Spleen (tissue), 7 donors: ENCODE measurements around the gene EGFR.

ENCODE experiments used
- POLR2A ChIP-seq, 3 donors: fragments of 450-650 bp; IDR thresholded peaks; one replicate each; pipeline ENCODE4 v1.5.1; 2017; ENCODE audit warnings: antibody characterized with exemption in 3 of 3, mild to moderate bottlenecking in 1 of 3
- TF ChIP-seq, protein P1 (sequence below), 11 experiments: fragments of 200-600 bp in 7 of 11; fragments of 450-650 bp in 4 of 11; sonication (generic) in 4 of 11; IDR thresholded peaks in 8 of 11; conservative IDR thresholded peaks in 3 of 11; 1 replicate in 7 of 11; 2 replicates in 4 of 11; pipeline versions ENCODE4 v1.4.0 to v1.8.0; 2016 to 2021; ENCODE audit warnings: antibody characterized with exemption in 11 of 11, inconsistent platforms in 4 of 11, mild to moderate bottlenecking in 1 of 11
- donor health status: DM: no; HTN: no; CAD: no; lungs with moderate emphysema.
- donor health status: DM: no; HTN: no; CAD: no.
- donor health status: DM: no; HTN: no; CAD: no.

GRCh38 chr7:55033236-55033846 is 14.5 kb downstream of the EGFR start:
- TF ChIP-seq POLR2A (IDR thresholded peaks at IDR 0.05) = no peak
- TF ChIP-seq, protein P1, sequence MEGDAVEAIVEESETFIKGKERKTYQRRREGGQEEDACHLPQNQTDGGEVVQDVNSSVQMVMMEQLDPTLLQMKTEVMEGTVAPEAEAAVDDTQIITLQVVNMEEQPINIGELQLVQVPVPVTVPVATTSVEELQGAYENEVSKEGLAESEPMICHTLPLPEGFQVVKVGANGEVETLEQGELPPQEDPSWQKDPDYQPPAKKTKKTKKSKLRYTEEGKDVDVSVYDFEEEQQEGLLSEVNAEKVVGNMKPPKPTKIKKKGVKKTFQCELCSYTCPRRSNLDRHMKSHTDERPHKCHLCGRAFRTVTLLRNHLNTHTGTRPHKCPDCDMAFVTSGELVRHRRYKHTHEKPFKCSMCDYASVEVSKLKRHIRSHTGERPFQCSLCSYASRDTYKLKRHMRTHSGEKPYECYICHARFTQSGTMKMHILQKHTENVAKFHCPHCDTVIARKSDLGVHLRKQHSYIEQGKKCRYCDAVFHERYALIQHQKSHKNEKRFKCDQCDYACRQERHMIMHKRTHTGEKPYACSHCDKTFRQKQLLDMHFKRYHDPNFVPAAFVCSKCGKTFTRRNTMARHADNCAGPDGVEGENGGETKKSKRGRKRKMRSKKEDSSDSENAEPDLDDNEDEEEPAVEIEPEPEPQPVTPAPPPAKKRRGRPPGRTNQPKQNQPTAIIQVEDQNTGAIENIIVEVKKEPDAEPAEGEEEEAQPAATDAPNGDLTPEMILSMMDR (IDR thresholded peaks at IDR 0.05 in 8 of 11, conservative IDR thresholded peaks at IDR 0.05 in 3 of 11) = no peak
